ENCODE measurements around the gene CREB3L2.

DNA sequence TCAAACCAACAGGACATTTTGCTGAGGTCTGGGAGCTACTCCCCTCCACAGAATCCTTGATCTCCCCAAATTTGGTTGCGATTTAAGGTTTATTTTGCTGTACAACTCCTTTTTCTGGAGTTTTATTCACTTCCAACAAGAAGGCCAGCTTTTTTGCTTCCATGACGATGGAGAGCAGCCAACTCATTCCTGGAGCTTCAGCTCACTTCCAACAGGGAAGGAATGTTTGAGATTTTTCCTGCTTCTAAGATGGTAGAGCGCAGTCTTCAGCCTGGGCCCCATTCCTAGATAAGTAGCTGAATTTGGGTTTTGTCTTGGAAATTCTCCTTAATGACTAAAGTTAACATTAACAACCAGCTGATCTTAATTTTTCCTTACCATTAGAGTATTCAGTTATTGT, 30.9 kb upstream of the CREB3L2 start:
- TF ChIP-seq, protein P1, sequence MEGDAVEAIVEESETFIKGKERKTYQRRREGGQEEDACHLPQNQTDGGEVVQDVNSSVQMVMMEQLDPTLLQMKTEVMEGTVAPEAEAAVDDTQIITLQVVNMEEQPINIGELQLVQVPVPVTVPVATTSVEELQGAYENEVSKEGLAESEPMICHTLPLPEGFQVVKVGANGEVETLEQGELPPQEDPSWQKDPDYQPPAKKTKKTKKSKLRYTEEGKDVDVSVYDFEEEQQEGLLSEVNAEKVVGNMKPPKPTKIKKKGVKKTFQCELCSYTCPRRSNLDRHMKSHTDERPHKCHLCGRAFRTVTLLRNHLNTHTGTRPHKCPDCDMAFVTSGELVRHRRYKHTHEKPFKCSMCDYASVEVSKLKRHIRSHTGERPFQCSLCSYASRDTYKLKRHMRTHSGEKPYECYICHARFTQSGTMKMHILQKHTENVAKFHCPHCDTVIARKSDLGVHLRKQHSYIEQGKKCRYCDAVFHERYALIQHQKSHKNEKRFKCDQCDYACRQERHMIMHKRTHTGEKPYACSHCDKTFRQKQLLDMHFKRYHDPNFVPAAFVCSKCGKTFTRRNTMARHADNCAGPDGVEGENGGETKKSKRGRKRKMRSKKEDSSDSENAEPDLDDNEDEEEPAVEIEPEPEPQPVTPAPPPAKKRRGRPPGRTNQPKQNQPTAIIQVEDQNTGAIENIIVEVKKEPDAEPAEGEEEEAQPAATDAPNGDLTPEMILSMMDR (IDR thresholded peaks at IDR 0.05): no peak
- no peak for TF ChIP-seq POLR2A (IDR thresholded peaks at IDR 0.05)

Data from lower leg skin (tissue), 3 donors.